Immature natural killer cell (primary cell): Measurements from ENCODE around the gene STK32C. TPM values are rescaled to one million over a fixed set of nuclear protein-coding genes. Genes with fewer than 3 reads are reported as not detected.
"Not testable (repeated sequence)": the region's sequence is repeated elsewhere in the genome, so short reads cannot be mapped to it uniquely, and the experiment has no call there.

Experiments used
- DNase-seq, 3 donors: peaks; one replicate each; pipeline ENCODE4 v3.0.0; 2022; ENCODE audit warnings: mixed read lengths in 1 of 3
- H3K27ac Mint-ChIP-seq, 6 donors: one replicate each; pipeline ENCODE4 v1.8.0; 2020; ENCODE audit warnings: mixed read lengths in 6 of 6, mild to moderate bottlenecking in 5 of 6, inconsistent platforms in 4 of 6, moderate library complexity in 3 of 6
- H3K27me3 Mint-ChIP-seq, 3 donors: one replicate each; pipeline ENCODE4 v1.8.0; 2020 to 2021; ENCODE audit warnings: low read depth in 3 of 3, mild to moderate bottlenecking in 3 of 3, mixed read lengths in 3 of 3, moderate library complexity in 3 of 3, inconsistent platforms in 1 of 3
- H3K36me3 Mint-ChIP-seq, 3 donors: one replicate each; pipeline ENCODE4 v1.8.0; 2020; ENCODE audit warnings: mixed read lengths in 3 of 3, inconsistent platforms in 2 of 3, mild to moderate bottlenecking in 2 of 3
- H3K4me1 Mint-ChIP-seq, 2 donors: one replicate each; pipeline ENCODE4 v1.8.0; 2020; ENCODE audit warnings: inconsistent platforms in 2 of 2, mild to moderate bottlenecking in 2 of 2, mixed read lengths in 2 of 2, moderate library complexity in 1 of 2
- H3K4me3 Mint-ChIP-seq, 5 donors: one replicate each; pipeline ENCODE4 v1.8.0; 2020; ENCODE audit warnings: mild to moderate bottlenecking in 5 of 5, mixed read lengths in 5 of 5, inconsistent platforms in 3 of 5, moderate library complexity in 3 of 5
- H3K9me3 Mint-ChIP-seq, 6 donors: one replicate each; pipeline ENCODE4 v1.8.0; 2020; ENCODE audit warnings: mild to moderate bottlenecking in 6 of 6, mixed read lengths in 6 of 6, inconsistent platforms in 4 of 6, moderate library complexity in 3 of 6
- polyA plus RNA-seq, 3 donors: library from polyadenylated mRNA; unstranded; fragments of 300-500 nt; fragmentation: Illumina TruSeq; gene quantifications; one replicate each; pipeline ENCODE4 v1.2.3, GENCODE V29; 2021

STK32C gene
- polyA plus RNA-seq, 3 donors from 2014 or later = 6.3 to 14.2 (median 13.7) TPM

DNA sequence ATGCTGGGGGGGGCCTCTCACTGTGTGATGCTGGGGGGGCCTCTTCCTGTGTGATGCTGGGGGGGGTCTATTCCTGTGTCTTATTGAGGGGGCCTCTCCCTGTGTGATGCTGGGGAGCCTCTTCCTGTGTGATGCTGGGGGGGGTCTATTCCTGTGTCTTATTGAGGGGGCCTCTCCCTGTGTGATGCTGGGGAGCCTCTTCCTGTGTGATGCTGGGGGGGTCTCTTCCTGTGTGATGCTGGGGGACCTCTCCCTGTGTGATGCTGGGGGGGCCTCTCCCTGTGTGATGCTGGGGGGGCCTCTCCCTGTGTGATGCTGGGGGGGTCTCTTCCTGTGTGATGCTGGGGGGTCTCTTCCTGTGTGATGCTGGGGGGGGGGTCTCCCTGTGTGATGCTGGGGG lies 147.5 kb downstream of the STK32C start:
- Mint-ChIP-seq H3K9me3 (peaks cover 3 to 18% (median 7%) of the 10 kb centered on the region in 6 donors), H3K27me3 (peaks cover 25 to 39% (median 27%) of the 10 kb centered on the region in 3 donors), H3K27ac (peak overlapping the region in 5 of 6 donors; percentile 92 to 99 (median 97)), H3K36me3 (peaks cover 0 to 12% (median 0%) of the 10 kb centered on the region in 3 donors), H3K4me1 (peaks cover 40 to 43% of the 10 kb centered on the region in 2 donors)
- not testable (repeated sequence) for H3K4me3 Mint-ChIP-seq
- peak in 2 of 3 donors; percentile 30 to 37 for DNase-seq

- Mint-ChIP-seq H3K27me3 (peaks cover 25 to 39% (median 27%) of the 10 kb centered on the region in 3 donors), H3K4me1 (peaks cover 40 to 43% of the 10 kb centered on the region in 2 donors)
Observed at GRCh38 chr10:132159302-132160230, 148.2 kb downstream of the STK32C start.

GRCh38 chr10:132158823-132159222 lies 148.9 kb downstream of the STK32C start:
- Mint-ChIP-seq H3K27ac (peak overlapping the region; percentile 92 to 99 (median 98)), H3K27me3 (peaks cover 25 to 39% (median 27%) of the 10 kb centered on the region in 3 donors), H3K9me3 (peaks cover 3 to 18% (median 7%) of the 10 kb centered on the region in 6 donors), H3K36me3 (peaks cover 0 to 12% (median 0%) of the 10 kb centered on the region in 3 donors), H3K4me3 (peak overlapping the region in 4 of 5 donors; percentile 26 to 64 (median 46)), H3K4me1 (peaks cover 36 to 43% of the 10 kb centered on the region in 2 donors)
- peak; percentile 27 to 36 (median 28) for DNase-seq

More at GRCh38 chr10:132159302-132160230, 148.2 kb downstream of the STK32C start:
- peaks cover 3 to 18% (median 7%) of the 10 kb centered on the region in 6 donors for H3K9me3 Mint-ChIP-seq
- peak overlapping the region; percentile 92 to 99 (median 98) for H3K27ac Mint-ChIP-seq
- DNase-seq = peak; percentile 44 to 67 (median 50)
- H3K4me3 Mint-ChIP-seq = peak overlapping the region; percentile 23 to 68 (median 30)
- H3K36me3 Mint-ChIP-seq = peaks cover 0 to 12% (median 0%) of the 10 kb centered on the region in 3 donors

DNA sequence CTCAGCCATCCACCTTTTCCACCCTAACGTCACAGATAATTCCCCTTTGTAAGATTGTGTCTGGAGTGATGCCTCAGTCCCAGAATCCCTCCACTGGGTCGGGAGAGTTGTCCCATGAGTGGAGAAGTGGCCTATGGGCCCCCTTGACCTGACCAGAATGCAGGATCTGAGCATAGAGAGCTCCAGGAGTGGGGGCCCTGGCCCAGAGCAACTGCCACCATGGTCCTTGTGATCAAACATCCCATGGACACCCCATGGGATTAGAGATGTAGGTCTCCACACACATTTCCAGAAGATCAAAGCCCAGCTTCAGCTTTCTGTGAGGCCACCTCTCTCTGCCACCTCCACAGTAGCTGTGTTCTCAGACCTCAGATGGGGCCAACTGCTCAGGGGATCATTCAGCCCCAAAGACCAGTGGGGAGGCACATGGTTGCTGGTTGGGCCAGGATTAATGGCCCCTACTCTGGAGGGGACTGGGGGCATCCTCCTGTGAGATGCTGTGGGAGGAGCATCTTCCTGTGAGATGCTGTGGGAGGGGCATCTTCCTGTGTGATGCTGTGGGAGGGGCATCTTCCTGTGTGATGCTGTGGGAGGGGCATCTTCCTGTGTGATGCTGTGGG lies 149.5 kb downstream of the STK32C start:
- Mint-ChIP-seq H3K9me3 (peaks cover 3 to 18% (median 7%) of the 10 kb centered on the region in 6 donors), H3K4me3 (peak overlapping the region in 3 of 5 donors; percentile 35 to 44 (median 42)), H3K4me1 (peaks cover 33 to 43% of the 10 kb centered on the region in 2 donors), H3K27ac (peak overlapping the region; percentile 89 to 95 (median 92)), H3K27me3 (peaks cover 25 to 36% (median 27%) of the 10 kb centered on the region in 3 donors), H3K36me3 (peaks cover 0 to 12% (median 0%) of the 10 kb centered on the region in 3 donors)
- DNase-seq = peak; percentile 49 to 67 (median 59)

Other genes with a start within 250 kb of the STK32C start
- not detected for gene JAKMIP3, start 242.0 kb downstream of the STK32C start, polyA plus RNA-seq
- gene DPYSL4, start 121.0 kb downstream of the STK32C start, polyA plus RNA-seq = not detected
- gene LRRC27, start 24.2 kb upstream of the STK32C start, polyA plus RNA-seq = 1 to 10 TPM; 3.8 to 8.5 (median 8.2) TPM
- 1 to 10 TPM; 4.0 to 7.3 (median 4.3) TPM for gene PWWP2B, start 89.2 kb upstream of the STK32C start, polyA plus RNA-seq
- 1 to 10 TPM in 1 of 3 donors, under 1 TPM in 2; 0.30 to 1.7 (median 0.48) TPM for gene INPP5A, start 229.8 kb upstream of the STK32C start, polyA plus RNA-seq